Measurements from ENCODE around the gene PDE11A.

GRCh38 chr2:177721087-177721486 lies 351.5 kb downstream of the PDE11A start:
- TF ChIP-seq CTCF (IDR thresholded peaks at IDR 0.05) (no peak), POLR2A (IDR thresholded peaks at IDR 0.05) (no peak)

Data from esophagus squamous epithelium (tissue), 4 donors.